Neural cell (in vitro differentiated cells): Measurements from ENCODE around the gene KLK10. TPM values are rescaled to one million over a fixed set of nuclear protein-coding genes. Genes with fewer than 3 reads are reported as not detected.

Source experiments
- H2AFZ ChIP-seq: fragments of 200-600, 300-800 bp; sonication (generic), shearing (Covaris generic); 2 replicates; pipeline ENCODE4 v1.6.0; 2014; ENCODE audit warnings: low read depth, mild to moderate bottlenecking, antibody characterized with exemption, low read length, moderate library complexity
- H3F3A ChIP-seq: fragments of 200-600 bp; shearing (Covaris generic); 2 replicates; pipeline ENCODE4 v1.6.1; 2016; ENCODE audit warnings: mild to moderate bottlenecking, moderate library complexity, mixed read lengths, antibody characterized with exemption, low read length; ENCODE audit not compliant: insufficient read depth, poor library complexity, severe bottlenecking
- H3K27ac ChIP-seq: fragments of 200-600, 300-800 bp; sonication (generic), shearing (Covaris generic); 2 replicates; pipeline ENCODE4 v1.5.1; 2014; ENCODE audit warnings: mild to moderate bottlenecking, low read length, moderate library complexity
- H3K27me3 ChIP-seq: fragments of 300-800, 200-600 bp; sonication (generic), shearing (Covaris generic); 2 replicates; pipeline ENCODE4 v1.6.0; 2014; ENCODE audit warnings: mild to moderate bottlenecking, low read depth, low read length, moderate library complexity; ENCODE audit not compliant: insufficient read depth
- H3K36me3 ChIP-seq: fragments of 300-800, 200-600 bp; sonication (generic), shearing (Covaris generic); 2 replicates; pipeline ENCODE4 v1.5.1; 2014; ENCODE audit warnings: mild to moderate bottlenecking, antibody characterized with exemption, low read length, moderate library complexity; ENCODE audit not compliant: insufficient read depth
- H3K4me2 ChIP-seq: fragments of 300-800, 200-600 bp; sonication (generic), shearing (Covaris generic); 2 replicates; pipeline ENCODE4 v1.6.0; 2014; ENCODE audit warnings: mild to moderate bottlenecking, low read length
- H3K4me3 ChIP-seq: fragments of 300-800, 200-600 bp; sonication (generic), shearing (Covaris generic); 2 replicates; pipeline ENCODE4 v1.5.1; 2014; ENCODE audit warnings: mild to moderate bottlenecking, low read length, moderate library complexity
- H3K79me2 ChIP-seq: fragments of 200-600 bp; shearing (Covaris generic); replicated peaks from 2 replicates; pipeline ENCODE4 v1.6.0; 2014; ENCODE audit warnings: mild to moderate bottlenecking, low read length, moderate library complexity; ENCODE audit not compliant: insufficient read depth
- H3K9ac ChIP-seq: fragments of 300-800, 200-600 bp; sonication (generic), shearing (Covaris generic); 2 replicates; pipeline ENCODE4 v1.6.1; 2016; ENCODE audit warnings: mild to moderate bottlenecking, low read length, mixed read lengths
- H3K9me2 ChIP-seq: fragments of 200-600 bp; shearing (Covaris generic); 2 replicates; pipeline ENCODE4 v1.6.1; 2016; ENCODE audit warnings: mild to moderate bottlenecking, low read length, mixed read lengths; ENCODE audit not compliant: insufficient read depth
- H3K9me3 ChIP-seq: fragments of 200-600, 300-800 bp; sonication (generic), shearing (Covaris generic); 2 replicates; pipeline ENCODE4 v1.6.1; 2016; ENCODE audit warnings: mild to moderate bottlenecking, mixed run types, low read length, moderate library complexity, mixed read lengths
- H4K20me1 ChIP-seq: fragments of 200-600 bp; shearing (Covaris generic); 2 replicates; pipeline ENCODE4 v1.6.1; 2016; ENCODE audit warnings: mild to moderate bottlenecking, mixed run types; ENCODE audit not compliant: insufficient read depth
- EP300 ChIP-seq: fragments of 450-650 bp; conservative IDR thresholded peaks from 2 replicates; pipeline ENCODE4 v1.6.1; 2014; ENCODE audit warnings: antibody characterized with exemption, mild to moderate bottlenecking, moderate library complexity; ENCODE audit not compliant: poor library complexity, severe bottlenecking
- EZH2 ChIP-seq: fragments of 200-600, 300-800 bp; shearing (Covaris generic), sonication (generic); IDR thresholded peaks from 2 replicates; pipeline ENCODE4 v1.6.1; 2014; ENCODE audit warnings: antibody characterized with exemption, low read length, borderline replicate concordance, mild to moderate bottlenecking; ENCODE audit not compliant: insufficient read depth, poor library complexity, severe bottlenecking
- MXI1 ChIP-seq: fragments of 450-650 bp; conservative IDR thresholded peaks from 2 replicates; pipeline ENCODE4 v1.6.1; 2014; ENCODE audit warnings: antibody characterized with exemption, mild to moderate bottlenecking; ENCODE audit not compliant: poor library complexity, severe bottlenecking
- POLR2AphosphoS5 ChIP-seq: IDR thresholded peaks from 2 replicates; pipeline ENCODE4 v1.6.1; 2012
- RAD21 ChIP-seq: fragments of 450-650 bp; conservative IDR thresholded peaks from 2 replicates; pipeline ENCODE4 v1.6.1; 2014; ENCODE audit warnings: antibody characterized with exemption, mild to moderate bottlenecking, moderate library complexity
- SMC3 ChIP-seq: fragments of 450-650 bp; conservative IDR thresholded peaks from 2 replicates; pipeline ENCODE4 v1.6.1; 2014; ENCODE audit warnings: antibody characterized with exemption, mild to moderate bottlenecking, moderate library complexity; ENCODE audit not compliant: poor library complexity
- TAF1 ChIP-seq: IDR thresholded peaks from 2 replicates; pipeline ENCODE4 v1.6.1; 2012; ENCODE audit warnings: low read depth
- polyA plus RNA-seq: library from polyadenylated mRNA; depleted of rRNA; stranded (reverse); fragments of >200 nt; gene quantifications from 2 replicates; pipeline ENCODE4 v1.2.3, GENCODE V29; 2014
- TF ChIP-seq, protein P1 (sequence below): fragments of 450-650 bp; IDR thresholded peaks from 2 replicates; pipeline ENCODE4 v1.5.1; 2014; ENCODE audit warnings: antibody characterized with exemption, mild to moderate bottlenecking, moderate library complexity; ENCODE audit not compliant: poor library complexity, severe bottlenecking
- TF ChIP-seq, protein P2 (sequence below): IDR thresholded peaks from 2 replicates; pipeline ENCODE4 v1.6.1; 2012; ENCODE audit warnings: borderline replicate concordance

Gene KLK10
- polyA plus RNA-seq, 1 donor from 2014 or later: 0.73 TPM

DNA sequence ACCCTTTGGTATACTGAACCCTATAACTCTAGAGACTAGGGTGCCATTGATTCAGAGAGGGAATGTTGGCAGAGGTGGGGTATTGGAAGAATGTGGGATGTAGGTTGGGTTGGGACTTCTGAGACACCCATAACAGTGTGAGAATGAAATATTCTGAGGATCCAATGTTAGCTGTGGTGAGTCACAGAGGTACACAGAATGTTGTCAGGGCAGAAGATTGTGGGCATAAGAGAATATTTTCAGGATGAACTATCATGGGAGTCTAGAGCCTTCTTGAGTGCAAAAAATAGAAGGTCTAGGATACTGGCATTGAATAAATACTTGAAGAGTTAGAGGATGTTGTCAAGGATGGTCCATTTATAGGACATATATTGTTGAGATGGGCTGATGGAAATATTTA is 36.4 kb upstream of the KLK10 start:
- Histone ChIP-seq H3K9me2 (no peaks in the 10 kb centered on the region), H3K4me3 (no peak overlapping the region), H3K4me2 (no peak overlapping the region), H3K9me3 (no peaks in the 10 kb centered on the region), H3F3A (no peaks in the 10 kb centered on the region), H3K36me3 (no peaks in the 10 kb centered on the region), H3K9ac (no peak overlapping the region), H2AFZ (no peak overlapping the region), H3K27me3 (no peaks in the 10 kb centered on the region), H3K79me2 (no peaks in the 10 kb centered on the region), H3K27ac (no peak overlapping the region), H4K20me1 (no peaks in the 10 kb centered on the region)
- TF ChIP-seq SMC3 (no peak), EP300 (no peak), RAD21 (no peak), TAF1 (no peak), POLR2AphosphoS5 (no peak), MXI1 (no peak), EZH2 (no peak)
- TF ChIP-seq, protein P1, sequence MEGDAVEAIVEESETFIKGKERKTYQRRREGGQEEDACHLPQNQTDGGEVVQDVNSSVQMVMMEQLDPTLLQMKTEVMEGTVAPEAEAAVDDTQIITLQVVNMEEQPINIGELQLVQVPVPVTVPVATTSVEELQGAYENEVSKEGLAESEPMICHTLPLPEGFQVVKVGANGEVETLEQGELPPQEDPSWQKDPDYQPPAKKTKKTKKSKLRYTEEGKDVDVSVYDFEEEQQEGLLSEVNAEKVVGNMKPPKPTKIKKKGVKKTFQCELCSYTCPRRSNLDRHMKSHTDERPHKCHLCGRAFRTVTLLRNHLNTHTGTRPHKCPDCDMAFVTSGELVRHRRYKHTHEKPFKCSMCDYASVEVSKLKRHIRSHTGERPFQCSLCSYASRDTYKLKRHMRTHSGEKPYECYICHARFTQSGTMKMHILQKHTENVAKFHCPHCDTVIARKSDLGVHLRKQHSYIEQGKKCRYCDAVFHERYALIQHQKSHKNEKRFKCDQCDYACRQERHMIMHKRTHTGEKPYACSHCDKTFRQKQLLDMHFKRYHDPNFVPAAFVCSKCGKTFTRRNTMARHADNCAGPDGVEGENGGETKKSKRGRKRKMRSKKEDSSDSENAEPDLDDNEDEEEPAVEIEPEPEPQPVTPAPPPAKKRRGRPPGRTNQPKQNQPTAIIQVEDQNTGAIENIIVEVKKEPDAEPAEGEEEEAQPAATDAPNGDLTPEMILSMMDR: no peak
- TF ChIP-seq, protein P2, sequence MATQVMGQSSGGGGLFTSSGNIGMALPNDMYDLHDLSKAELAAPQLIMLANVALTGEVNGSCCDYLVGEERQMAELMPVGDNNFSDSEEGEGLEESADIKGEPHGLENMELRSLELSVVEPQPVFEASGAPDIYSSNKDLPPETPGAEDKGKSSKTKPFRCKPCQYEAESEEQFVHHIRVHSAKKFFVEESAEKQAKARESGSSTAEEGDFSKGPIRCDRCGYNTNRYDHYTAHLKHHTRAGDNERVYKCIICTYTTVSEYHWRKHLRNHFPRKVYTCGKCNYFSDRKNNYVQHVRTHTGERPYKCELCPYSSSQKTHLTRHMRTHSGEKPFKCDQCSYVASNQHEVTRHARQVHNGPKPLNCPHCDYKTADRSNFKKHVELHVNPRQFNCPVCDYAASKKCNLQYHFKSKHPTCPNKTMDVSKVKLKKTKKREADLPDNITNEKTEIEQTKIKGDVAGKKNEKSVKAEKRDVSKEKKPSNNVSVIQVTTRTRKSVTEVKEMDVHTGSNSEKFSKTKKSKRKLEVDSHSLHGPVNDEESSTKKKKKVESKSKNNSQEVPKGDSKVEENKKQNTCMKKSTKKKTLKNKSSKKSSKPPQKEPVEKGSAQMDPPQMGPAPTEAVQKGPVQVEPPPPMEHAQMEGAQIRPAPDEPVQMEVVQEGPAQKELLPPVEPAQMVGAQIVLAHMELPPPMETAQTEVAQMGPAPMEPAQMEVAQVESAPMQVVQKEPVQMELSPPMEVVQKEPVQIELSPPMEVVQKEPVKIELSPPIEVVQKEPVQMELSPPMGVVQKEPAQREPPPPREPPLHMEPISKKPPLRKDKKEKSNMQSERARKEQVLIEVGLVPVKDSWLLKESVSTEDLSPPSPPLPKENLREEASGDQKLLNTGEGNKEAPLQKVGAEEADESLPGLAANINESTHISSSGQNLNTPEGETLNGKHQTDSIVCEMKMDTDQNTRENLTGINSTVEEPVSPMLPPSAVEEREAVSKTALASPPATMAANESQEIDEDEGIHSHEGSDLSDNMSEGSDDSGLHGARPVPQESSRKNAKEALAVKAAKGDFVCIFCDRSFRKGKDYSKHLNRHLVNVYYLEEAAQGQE: no peak

DNA sequence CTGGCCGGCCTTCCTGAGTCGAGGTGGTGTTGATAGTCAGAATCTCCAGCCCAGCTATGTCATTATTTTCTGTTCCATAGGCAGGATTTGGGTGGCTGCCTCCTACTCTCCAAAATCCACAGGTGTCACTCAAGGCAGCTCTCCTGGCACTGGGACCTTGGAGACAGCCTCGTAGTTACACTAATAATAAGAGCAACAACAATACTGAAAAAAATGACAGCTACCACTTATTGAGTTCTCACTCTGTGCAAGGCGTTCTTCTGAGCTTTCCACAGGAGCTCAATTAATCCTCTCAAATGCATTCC is 27.5 kb upstream of the KLK10 start:
- TF ChIP-seq POLR2AphosphoS5: no peak
- TF ChIP-seq SMC3: no peak
- Histone ChIP-seq H3K9me3 (no peaks in the 10 kb centered on the region), H3K27ac (no peak overlapping the region), H3K4me3 (no peak overlapping the region), H2AFZ (no peak overlapping the region), H3F3A (no peaks in the 10 kb centered on the region), H3K79me2 (no peaks in the 10 kb centered on the region), H3K9ac (no peak overlapping the region), H3K9me2 (no peaks in the 10 kb centered on the region), H3K27me3 (no peaks in the 10 kb centered on the region), H3K36me3 (no peaks in the 10 kb centered on the region), H3K4me2 (no peak overlapping the region), H4K20me1 (no peaks in the 10 kb centered on the region)

DNA sequence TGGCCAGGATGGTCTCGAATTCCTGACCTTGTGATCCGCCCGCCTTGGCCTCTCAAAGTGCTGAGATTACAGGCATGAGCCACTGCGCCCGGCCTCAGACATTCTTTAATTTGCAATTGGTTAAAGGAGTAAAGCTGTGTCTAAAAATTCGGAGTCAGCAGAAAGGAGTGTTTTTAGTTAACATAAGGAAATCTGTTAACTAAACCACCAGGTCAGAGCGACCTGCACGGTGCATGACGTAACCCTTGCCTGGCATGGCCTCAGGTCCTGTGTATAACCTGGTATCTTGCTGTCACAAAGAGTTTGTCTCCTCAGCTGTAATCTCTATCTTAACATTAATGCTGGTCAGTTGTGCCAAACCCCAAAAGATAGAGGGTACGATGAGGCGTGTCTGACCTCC is 24.8 kb upstream of the KLK10 start:
- Histone ChIP-seq H3K27ac (no peak overlapping the region), H3F3A (no peaks in the 10 kb centered on the region), H3K4me2 (no peak overlapping the region), H3K9ac (no peak overlapping the region), H3K4me3 (no peak overlapping the region), H3K9me2 (no peaks in the 10 kb centered on the region), H2AFZ (no peak overlapping the region), H3K36me3 (no peaks in the 10 kb centered on the region), H3K27me3 (no peaks in the 10 kb centered on the region), H4K20me1 (no peaks in the 10 kb centered on the region), H3K79me2 (no peaks in the 10 kb centered on the region), H3K9me3 (no peaks in the 10 kb centered on the region)
- TF ChIP-seq, protein P2: no peak
- no peak for TF ChIP-seq EZH2
